NB4 (cell line): ENCODE measurements around the gene DIP2C.

ENCODE experiments used
- DNase-seq: peaks from one replicate; pipeline ENCODE4 v3.0.0; 2010; ENCODE audit warnings: low read depth
- H3K4me3 ChIP-seq: one replicate; pipeline ENCODE4 v1.5.1; 2011; ENCODE audit warnings: mild to moderate bottlenecking, low read depth, low read length, moderate library complexity
- MYC ChIP-seq: IDR thresholded peaks from 2 replicates; pipeline ENCODE4 v1.6.1; 2011; ENCODE audit warnings: low read depth, low read length
- POLR2A ChIP-seq: IDR thresholded peaks from 2 replicates; pipeline ENCODE4 v1.6.1; 2011; ENCODE audit warnings: mild to moderate bottlenecking; ENCODE audit not compliant: insufficient read length; ENCODE audit errors: extremely low read depth
- TF ChIP-seq, protein P1 (sequence below): IDR thresholded peaks from one replicate; pipeline ENCODE4 v1.5.1; 2012; ENCODE audit warnings: low read depth, low read length
- TF ChIP-seq, protein P2 (sequence below): IDR thresholded peaks from 2 replicates; pipeline ENCODE4 v1.6.1; 2011; ENCODE audit warnings: low read depth, low read length

The DIP2C gene

DNA sequence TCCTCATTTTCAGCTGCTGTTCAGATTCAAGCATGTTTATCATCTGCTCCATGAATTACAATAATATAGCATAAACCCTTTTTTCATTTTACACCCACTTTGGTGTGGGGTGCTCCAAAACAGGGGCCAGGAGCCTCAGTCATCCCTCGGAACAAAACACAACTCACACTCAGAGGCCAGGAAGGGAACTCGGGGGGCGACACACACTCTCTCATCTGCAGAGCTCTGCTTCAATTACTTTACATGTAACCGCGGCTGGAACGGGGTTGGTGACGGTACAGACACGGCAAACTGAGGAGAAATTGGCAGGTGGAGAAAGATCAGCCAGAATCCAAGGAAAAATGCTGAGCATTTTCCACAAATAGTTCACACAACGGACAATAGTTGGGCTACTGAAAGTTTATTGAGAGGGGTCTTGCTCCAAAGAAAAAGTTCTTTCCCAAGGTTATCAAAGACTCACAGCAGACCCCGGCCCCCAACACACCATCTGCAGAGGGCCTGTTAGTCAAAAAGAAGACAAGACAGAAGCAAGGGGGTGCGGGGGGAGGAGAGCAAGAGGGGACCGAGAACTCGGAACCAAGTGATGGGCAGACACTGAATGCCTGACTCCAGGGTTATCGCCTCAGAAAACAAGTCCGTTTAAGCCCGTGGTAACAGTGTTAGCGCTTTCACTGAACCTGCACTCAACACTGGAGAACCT is 20.5 kb downstream of the DIP2C start:
- H3K4me3 ChIP-seq = no peak overlapping the region
- TF ChIP-seq, protein P1, sequence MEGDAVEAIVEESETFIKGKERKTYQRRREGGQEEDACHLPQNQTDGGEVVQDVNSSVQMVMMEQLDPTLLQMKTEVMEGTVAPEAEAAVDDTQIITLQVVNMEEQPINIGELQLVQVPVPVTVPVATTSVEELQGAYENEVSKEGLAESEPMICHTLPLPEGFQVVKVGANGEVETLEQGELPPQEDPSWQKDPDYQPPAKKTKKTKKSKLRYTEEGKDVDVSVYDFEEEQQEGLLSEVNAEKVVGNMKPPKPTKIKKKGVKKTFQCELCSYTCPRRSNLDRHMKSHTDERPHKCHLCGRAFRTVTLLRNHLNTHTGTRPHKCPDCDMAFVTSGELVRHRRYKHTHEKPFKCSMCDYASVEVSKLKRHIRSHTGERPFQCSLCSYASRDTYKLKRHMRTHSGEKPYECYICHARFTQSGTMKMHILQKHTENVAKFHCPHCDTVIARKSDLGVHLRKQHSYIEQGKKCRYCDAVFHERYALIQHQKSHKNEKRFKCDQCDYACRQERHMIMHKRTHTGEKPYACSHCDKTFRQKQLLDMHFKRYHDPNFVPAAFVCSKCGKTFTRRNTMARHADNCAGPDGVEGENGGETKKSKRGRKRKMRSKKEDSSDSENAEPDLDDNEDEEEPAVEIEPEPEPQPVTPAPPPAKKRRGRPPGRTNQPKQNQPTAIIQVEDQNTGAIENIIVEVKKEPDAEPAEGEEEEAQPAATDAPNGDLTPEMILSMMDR = no peak
- TF ChIP-seq, protein P2, sequence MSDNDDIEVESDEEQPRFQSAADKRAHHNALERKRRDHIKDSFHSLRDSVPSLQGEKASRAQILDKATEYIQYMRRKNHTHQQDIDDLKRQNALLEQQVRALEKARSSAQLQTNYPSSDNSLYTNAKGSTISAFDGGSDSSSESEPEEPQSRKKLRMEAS = no peak
- TF ChIP-seq POLR2A = no peak
- no peak for TF ChIP-seq MYC
- DNase-seq = no peak

- DNase-seq = no peak
- TF ChIP-seq, protein P2 = no peak
- TF ChIP-seq, protein P1 = no peak
- TF ChIP-seq POLR2A (no peak), MYC (no peak)
- H3K4me3 ChIP-seq = no peak overlapping the region
Observed at GRCh38 chr10:667602-668143, 21.8 kb downstream of the DIP2C start.

DNA sequence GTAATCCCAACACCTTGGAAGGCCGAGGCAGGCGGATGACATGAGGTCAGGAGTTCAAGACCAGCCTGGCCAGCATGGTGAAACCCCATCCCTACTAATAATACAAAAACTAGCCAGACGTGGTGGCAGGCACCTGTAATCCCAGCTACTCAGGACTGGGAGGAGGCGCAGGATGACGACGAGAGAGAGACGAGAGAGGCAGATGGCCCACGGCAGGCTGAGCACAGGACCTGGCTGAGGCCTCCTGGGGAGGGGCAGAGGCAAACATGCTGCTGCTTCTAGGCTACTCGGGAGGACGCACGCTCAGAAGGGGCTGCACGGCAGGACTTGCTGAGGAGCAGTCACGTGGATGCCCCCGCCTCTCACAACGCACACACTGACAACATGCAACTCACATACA is 22.4 kb downstream of the DIP2C start:
- no peak overlapping the region for H3K4me3 ChIP-seq
- DNase-seq = no peak
- TF ChIP-seq MYC (no peak), POLR2A (no peak)
- TF ChIP-seq, protein P2 = no peak
- TF ChIP-seq, protein P1 = no peak

GRCh38 chr10:666237-667012 is 23.0 kb downstream of the DIP2C start:
- TF ChIP-seq, protein P1 = no peak
- TF ChIP-seq POLR2A (no peak), MYC (no peak)
- TF ChIP-seq, protein P2 = no peak
- no peak overlapping the region for H3K4me3 ChIP-seq
- no peak for DNase-seq

- DNase-seq = no peak
- H3K4me3 ChIP-seq = no peak overlapping the region
- no peak for TF ChIP-seq POLR2A
- TF ChIP-seq, protein P1 = no peak
- no peak for TF ChIP-seq MYC
- TF ChIP-seq, protein P2 = no peak
Observed at GRCh38 chr10:665579-666091, 23.8 kb downstream of the DIP2C start.
